ENCODE results near the gene SCAPER. TPM values are rescaled to one million over a fixed set of nuclear protein-coding genes. Genes with fewer than 3 reads are reported as not detected.

Gene SCAPER
- total and polyA plus RNA-seq, 2 donors (not counting 1 experiment from before 2014, with no cell fraction given): 8.3 to 61.6 TPM

DNA sequence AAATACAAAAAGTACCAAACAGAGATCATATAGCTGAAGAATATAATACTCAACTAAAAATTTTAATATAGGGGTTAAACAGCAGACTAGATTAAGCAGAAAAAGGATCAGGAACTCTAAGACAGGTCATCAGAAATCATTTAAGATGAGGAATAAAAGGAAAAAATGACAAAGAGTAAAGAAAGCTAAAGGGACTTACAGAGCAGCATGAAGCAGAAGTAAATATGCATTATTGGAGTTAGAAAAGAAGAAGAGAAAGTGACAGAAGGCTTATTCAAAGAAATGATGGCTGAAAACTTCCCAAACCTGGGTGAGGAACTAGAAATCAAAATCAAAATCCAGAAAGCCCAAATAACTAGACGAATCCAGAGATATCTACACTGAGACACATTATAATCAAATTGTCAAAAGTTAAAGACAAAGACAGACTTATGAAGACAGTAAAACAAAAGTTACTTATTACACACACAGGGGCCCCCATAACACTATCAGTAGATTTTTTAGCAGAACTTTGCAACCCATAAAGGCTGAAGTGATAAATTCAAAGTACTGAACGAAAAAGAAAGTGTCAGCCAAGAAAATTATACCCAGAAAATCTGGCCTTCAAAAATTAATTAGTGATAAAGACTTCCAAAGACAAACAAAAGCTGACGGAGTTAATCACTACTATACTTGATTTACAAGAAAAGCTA lies 95.6 kb downstream of the SCAPER start:
- no peak for ATAC-seq (ENCODE audit: low read depth)
- Histone ChIP-seq H3K4me3 (ENCODE audit: control extremely low read depth in 1 of 5, extremely low read depth in 1 of 5, insufficient read depth in 1 of 5, low read depth in 2 of 5, low read length in 4 of 5) (no peak overlapping the region), H3K4me2 (replicated peaks; ENCODE audit: low read depth, low read length, poor library complexity, severe bottlenecking) (no peak overlapping the region), H3K4me1 (ENCODE audit: control insufficient read depth in 2 of 2, insufficient read depth in 2 of 2, low read length in 2 of 2) (no peaks in the 10 kb centered on the region), H3K27me3 (replicated peaks in 1 of 4; ENCODE audit: control extremely low read depth in 1 of 4, control insufficient read depth in 3 of 4, insufficient read depth in 4 of 4, low read length in 3 of 4) (no peaks in the 10 kb centered on the region), H2AFZ (ENCODE audit: insufficient read depth, low read depth, low read length, poor library complexity, severe bottlenecking) (no peak overlapping the region), H3K9me3 (ENCODE audit: control extremely low read depth in 1 of 3, control insufficient read depth in 2 of 3, insufficient read depth in 1 of 3, low read length in 2 of 3) (peaks cover 3 to 10% (median 4%) of the 10 kb centered on the region in 3 donors), H3K36me3 (replicated peaks in 1 of 2; ENCODE audit: control extremely low read depth in 1 of 2, control insufficient read depth in 1 of 2, extremely low read depth in 1 of 2, insufficient read depth in 2 of 2, low read length in 1 of 2) (no peaks in the 10 kb centered on the region), H4K20me1 (ENCODE audit: control insufficient read depth, insufficient read depth, low read length, poor library complexity, severe bottlenecking) (peaks cover 17% of the 10 kb centered on the region), H3K9ac (ENCODE audit: low read length) (no peak overlapping the region), H3K27ac (ENCODE audit: low read length in 2 of 2) (no peak overlapping the region), H3K79me2 (ENCODE audit: control insufficient read depth, insufficient read depth, low read length) (peaks cover 10% of the 10 kb centered on the region)
- Mint-ChIP-seq H3K27ac (no peak overlapping the region), H3K4me1 (peaks cover 15% of the 10 kb centered on the region), H3K9me3 (ENCODE audit: insufficient read depth) (no peaks in the 10 kb centered on the region), H3K4me3 (no peak overlapping the region), H3K27me3 (no peaks in the 10 kb centered on the region)
- ChIA-PET CTCF (interaction anchor here (0.7 kb wide), 1 partner anchor 95 kb away, joined by 3 read pairs; no protein-coding TSS in a partner anchor), POLR2A (no interaction called here)
- TF ChIP-seq CTCF (IDR thresholded peaks at IDR 0.05): no peak
- no peak for TF ChIP-seq EZH2 (IDR thresholded peaks at IDR 0.05; ENCODE audit: borderline replicate concordance, insufficient read depth, low read depth, low read length, poor library complexity, severe bottlenecking)
- DNase-seq: no peak
- WGBS (ENCODE audit: insufficient coverage): no CpG with 5 or more reads among the region's 3 CpGs
- intact Hi-C loops (cut with micrococcal nuclease): no loop called here

DNA sequence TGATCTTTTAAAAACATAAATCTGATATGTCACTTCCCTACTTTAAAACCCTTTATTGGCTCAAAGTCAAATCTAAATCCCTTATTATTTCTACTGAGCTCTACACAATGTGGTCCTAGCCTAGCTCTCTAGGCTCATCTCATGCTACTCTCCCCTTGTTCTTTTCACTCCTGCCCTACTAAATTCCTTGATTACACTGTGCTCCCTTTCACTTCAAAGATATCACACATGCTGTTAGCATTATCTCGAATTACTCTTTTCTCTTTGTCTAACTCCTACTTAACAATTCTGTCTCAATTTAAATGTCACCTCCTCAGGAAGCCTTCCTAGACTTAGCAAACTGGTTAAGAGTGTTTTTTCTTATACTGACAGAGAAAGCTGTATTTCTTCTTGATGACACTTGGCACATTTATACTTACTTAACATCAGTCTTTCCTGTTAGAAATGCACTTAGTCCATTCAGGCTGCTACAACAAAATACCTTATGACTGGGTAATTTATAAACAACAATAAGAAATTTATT lies 102.0 kb downstream of the SCAPER start:
- no peak overlapping the region for H2AFZ ChIP-seq (ENCODE audit: insufficient read depth, low read depth, low read length, poor library complexity, severe bottlenecking)
- Mint-ChIP-seq H3K27me3 (no peaks in the 10 kb centered on the region), H3K4me1 (no peaks in the 10 kb centered on the region), H3K9me3 (ENCODE audit: insufficient read depth) (no peaks in the 10 kb centered on the region), H3K27ac (no peak overlapping the region), H3K4me3 (no peak overlapping the region)
- TF ChIP-seq CTCF (IDR thresholded peaks at IDR 0.05) (no peak), EZH2 (IDR thresholded peaks at IDR 0.05; ENCODE audit: borderline replicate concordance, insufficient read depth, low read depth, low read length, poor library complexity, severe bottlenecking) (no peak)
- DNase-seq (no peak), ATAC-seq (ENCODE audit: low read depth) (no peak)
- no CpG with 5 or more reads among the region's 1 CpG for WGBS (ENCODE audit: insufficient coverage)
- H3K27me3 ChIP-seq (replicated peaks in 1 of 4; ENCODE audit: control extremely low read depth in 1 of 4, control insufficient read depth in 3 of 4, insufficient read depth in 4 of 4, low read length in 3 of 4): no peaks in the 10 kb centered on the region
- H3K4me1 ChIP-seq (ENCODE audit: control insufficient read depth in 2 of 2, insufficient read depth in 2 of 2, low read length in 2 of 2): no peaks in the 10 kb centered on the region
- POLR2A ChIA-PET: no interaction called here
- no peak overlapping the region for H3K27ac ChIP-seq (ENCODE audit: low read length in 2 of 2)
- H3K9me3 ChIP-seq (ENCODE audit: control extremely low read depth in 1 of 3, control insufficient read depth in 2 of 3, insufficient read depth in 1 of 3, low read length in 2 of 3): no peaks in the 10 kb centered on the region
- H3K4me2 ChIP-seq (replicated peaks; ENCODE audit: low read depth, low read length, poor library complexity, severe bottlenecking): no peak overlapping the region
- CTCF ChIA-PET: no interaction called here
- peaks cover 4% of the 10 kb centered on the region for H4K20me1 ChIP-seq (ENCODE audit: control insufficient read depth, insufficient read depth, low read length, poor library complexity, severe bottlenecking)
- H3K4me3 ChIP-seq (ENCODE audit: control extremely low read depth in 1 of 5, extremely low read depth in 1 of 5, insufficient read depth in 1 of 5, low read depth in 2 of 5, low read length in 4 of 5): no peak overlapping the region
- H3K36me3 ChIP-seq (replicated peaks in 1 of 2; ENCODE audit: control extremely low read depth in 1 of 2, control insufficient read depth in 1 of 2, extremely low read depth in 1 of 2, insufficient read depth in 2 of 2, low read length in 1 of 2): peaks cover 1 to 18% of the 10 kb centered on the region in 2 experiments
- intact Hi-C loops (cut with micrococcal nuclease): no loop called here
- H3K9ac ChIP-seq (ENCODE audit: low read length): no peak overlapping the region
- H3K79me2 ChIP-seq (ENCODE audit: control insufficient read depth, insufficient read depth, low read length): peaks cover 3% of the 10 kb centered on the region
